BE2C (cell line): ENCODE data around the gene LAD1.

Experiments used
- DNase-seq: peaks from one replicate; pipeline ENCODE4 v3.0.0-alpha.2; 2020
- H3K27me3 ChIP-seq: fragments of 250-450 bp; sonication (Bioruptor Pico); 2 replicates; pipeline ENCODE4 v1.5.1; 2020; ENCODE audit warnings: mild to moderate bottlenecking
- H3K36me3 ChIP-seq: fragments of 250-450 bp; sonication (Bioruptor Pico); 2 replicates; pipeline ENCODE4 v1.5.1; 2020; ENCODE audit warnings: mild to moderate bottlenecking
- H3K4me1 ChIP-seq: fragments of 250-450 bp; sonication (Bioruptor Pico); 2 replicates; pipeline ENCODE4 v1.5.1; 2020
- H3K4me3 ChIP-seq: 2 replicates; pipeline ENCODE4 v1.5.1; 2011; ENCODE audit warnings: low read depth, low read length
- H3K9me3 ChIP-seq: fragments of 250-450 bp; sonication (Bioruptor Pico); 2 replicates; pipeline ENCODE4 v1.5.1; 2020
- CTCF ChIP-seq: IDR thresholded peaks from 2 replicates; pipeline ENCODE4 v1.5.1; 2012; ENCODE audit warnings: mild to moderate bottlenecking, low read depth, low read length

Gene LAD1

GRCh38 chr1:201399352-201400126 is 415 bp upstream of the LAD1 start:
- TF ChIP-seq CTCF = no peak
- no peak for DNase-seq
- no peaks in the 10 kb centered on the region for H3K27me3 ChIP-seq
- H3K4me1 ChIP-seq = no peaks in the 10 kb centered on the region
- H3K4me3 ChIP-seq = no peak overlapping the region
- no peaks in the 10 kb centered on the region for H3K36me3 ChIP-seq
- no peaks in the 10 kb centered on the region for H3K9me3 ChIP-seq

GRCh38 chr1:201397675-201398074 is 1.4 kb downstream of the LAD1 start:
- TF ChIP-seq CTCF = no peak
- no peaks in the 10 kb centered on the region for H3K4me1 ChIP-seq
- H3K9me3 ChIP-seq = no peaks in the 10 kb centered on the region
- DNase-seq = no peak
- no peaks in the 10 kb centered on the region for H3K27me3 ChIP-seq
- H3K4me3 ChIP-seq = no peak overlapping the region
- H3K36me3 ChIP-seq = no peaks in the 10 kb centered on the region

- Histone ChIP-seq H3K36me3 (no peaks in the 10 kb centered on the region), H3K4me3 (no peak overlapping the region), H3K4me1 (no peaks in the 10 kb centered on the region), H3K9me3 (no peaks in the 10 kb centered on the region), H3K27me3 (no peaks in the 10 kb centered on the region)
- no peak for TF ChIP-seq CTCF
- DNase-seq = no peak
Observed at GRCh38 chr1:201396861-201397464, 2.2 kb downstream of the LAD1 start.

GRCh38 chr1:201395936-201396335 is 3.2 kb downstream of the LAD1 start:
- TF ChIP-seq CTCF = no peak
- no peaks in the 10 kb centered on the region for H3K27me3 ChIP-seq
- no peak overlapping the region for H3K4me3 ChIP-seq
- no peaks in the 10 kb centered on the region for H3K9me3 ChIP-seq
- H3K4me1 ChIP-seq = no peaks in the 10 kb centered on the region
- DNase-seq = no peak
- H3K36me3 ChIP-seq = no peaks in the 10 kb centered on the region

GRCh38 chr1:201394591-201394990 is 4.5 kb downstream of the LAD1 start:
- no peaks in the 10 kb centered on the region for H3K9me3 ChIP-seq
- no peaks in the 10 kb centered on the region for H3K4me1 ChIP-seq
- no peaks in the 10 kb centered on the region for H3K27me3 ChIP-seq
- TF ChIP-seq CTCF = no peak
- H3K4me3 ChIP-seq = no peak overlapping the region
- no peak for DNase-seq
- no peaks in the 10 kb centered on the region for H3K36me3 ChIP-seq

GRCh38 chr1:201393076-201393475 is 6.0 kb downstream of the LAD1 start:
- no peak for DNase-seq
- Histone ChIP-seq H3K4me3 (no peak overlapping the region), H3K9me3 (no peaks in the 10 kb centered on the region), H3K27me3 (no peaks in the 10 kb centered on the region), H3K36me3 (no peaks in the 10 kb centered on the region), H3K4me1 (no peaks in the 10 kb centered on the region)
- no peak for TF ChIP-seq CTCF
